ENCODE data around the gene OR5B3.

- no peak for TF ChIP-seq CTCF (conservative IDR thresholded peaks at IDR 0.05; ENCODE audit: low read length)
- no peak for TF ChIP-seq EZH2phosphoT487 (IDR thresholded peaks at IDR 0.05; ENCODE audit: borderline replicate concordance, low read depth, low read length)
These were observed 51.9 kb downstream of the OR5B3 start for GRCh38 chr11:58354727-58355126.
